AG10803 (cell line): Measurements from ENCODE around the gene PDIA5.
A peak's percentile ranks its signal among the peaks of the same experiment; 100 is the strongest.

Experiments used
- DNase-seq: peaks from one replicate; pipeline ENCODE4 v3.0.0; 2010; ENCODE audit warnings: low read depth
- H3K4me3 ChIP-seq: 2 replicates; pipeline ENCODE4 v1.5.1; 2011; ENCODE audit warnings: mild to moderate bottlenecking, low read length, control low read depth
- TF ChIP-seq, protein P1 (sequence below): conservative IDR thresholded peaks from 2 replicates; pipeline ENCODE4 v1.5.1; 2011; ENCODE audit warnings: mild to moderate bottlenecking, low read length, control low read depth, inconsistent platforms

Gene PDIA5

DNA sequence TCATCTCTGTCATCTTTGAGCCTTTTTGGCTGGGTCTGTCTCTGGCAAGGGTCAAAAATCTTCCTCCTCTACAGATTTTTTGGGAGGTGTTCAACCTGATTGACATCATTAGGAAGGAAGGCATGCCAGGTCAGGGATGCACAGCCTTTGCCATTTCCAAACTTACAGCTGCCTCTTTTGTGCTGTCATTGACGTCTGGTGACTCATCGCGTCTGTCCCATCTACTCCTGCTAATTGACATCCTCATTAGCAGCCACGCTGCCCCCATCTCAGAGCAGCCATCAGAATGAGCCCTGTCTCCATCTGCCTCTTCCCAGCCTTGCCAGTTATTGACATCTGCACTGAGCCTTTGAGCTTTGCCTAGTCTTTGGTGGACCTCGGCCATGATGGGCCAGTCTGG, 53.0 kb downstream of the PDIA5 start:
- DNase-seq: no peak
- TF ChIP-seq, protein P1, sequence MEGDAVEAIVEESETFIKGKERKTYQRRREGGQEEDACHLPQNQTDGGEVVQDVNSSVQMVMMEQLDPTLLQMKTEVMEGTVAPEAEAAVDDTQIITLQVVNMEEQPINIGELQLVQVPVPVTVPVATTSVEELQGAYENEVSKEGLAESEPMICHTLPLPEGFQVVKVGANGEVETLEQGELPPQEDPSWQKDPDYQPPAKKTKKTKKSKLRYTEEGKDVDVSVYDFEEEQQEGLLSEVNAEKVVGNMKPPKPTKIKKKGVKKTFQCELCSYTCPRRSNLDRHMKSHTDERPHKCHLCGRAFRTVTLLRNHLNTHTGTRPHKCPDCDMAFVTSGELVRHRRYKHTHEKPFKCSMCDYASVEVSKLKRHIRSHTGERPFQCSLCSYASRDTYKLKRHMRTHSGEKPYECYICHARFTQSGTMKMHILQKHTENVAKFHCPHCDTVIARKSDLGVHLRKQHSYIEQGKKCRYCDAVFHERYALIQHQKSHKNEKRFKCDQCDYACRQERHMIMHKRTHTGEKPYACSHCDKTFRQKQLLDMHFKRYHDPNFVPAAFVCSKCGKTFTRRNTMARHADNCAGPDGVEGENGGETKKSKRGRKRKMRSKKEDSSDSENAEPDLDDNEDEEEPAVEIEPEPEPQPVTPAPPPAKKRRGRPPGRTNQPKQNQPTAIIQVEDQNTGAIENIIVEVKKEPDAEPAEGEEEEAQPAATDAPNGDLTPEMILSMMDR: no peak

DNA sequence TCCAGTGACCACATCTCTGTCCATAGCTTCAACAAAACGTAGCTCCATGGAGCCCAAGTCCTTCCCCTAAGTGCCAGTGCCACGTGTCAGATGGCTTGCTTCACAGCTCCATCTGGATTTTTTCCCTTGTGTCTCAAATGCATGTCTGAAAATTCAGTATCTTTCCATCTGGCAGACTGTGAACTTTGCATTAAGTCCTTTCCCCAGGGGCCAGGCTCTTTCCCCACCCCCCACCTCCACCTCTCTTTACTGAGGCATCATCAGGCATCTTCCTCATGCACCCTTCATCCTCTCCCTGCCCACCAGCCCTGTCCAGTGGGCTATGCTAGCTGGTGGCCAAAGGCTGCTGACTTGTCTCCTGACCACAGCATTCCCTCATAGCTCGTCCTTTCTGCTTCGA, 53.7 kb downstream of the PDIA5 start:
- no peak overlapping the region for H3K4me3 ChIP-seq
- TF ChIP-seq, protein P1: no peak
- no peak for DNase-seq

More for the DNA sequence above, 53.0 kb downstream of the PDIA5 start:
- H3K4me3 ChIP-seq: no peak overlapping the region

DNA sequence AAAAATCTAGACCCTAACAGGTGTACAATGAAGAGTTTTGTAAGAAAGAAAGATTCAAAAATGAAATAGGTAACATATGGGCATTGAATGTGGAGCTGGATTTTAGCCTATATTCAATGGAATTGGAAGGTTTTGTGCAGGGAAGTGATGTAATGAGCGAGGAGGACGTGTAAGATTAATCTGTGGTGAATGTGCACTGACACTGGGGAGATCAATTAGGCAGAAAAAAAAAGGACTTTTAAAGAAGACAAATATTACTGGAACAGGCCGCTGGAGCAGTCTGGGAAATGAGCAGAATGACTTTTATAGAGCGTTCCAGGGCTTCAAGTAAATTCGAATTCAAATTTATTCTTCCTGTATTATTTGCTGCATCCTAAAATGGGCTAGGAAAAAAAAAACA, 55.2 kb downstream of the PDIA5 start:
- TF ChIP-seq, protein P1: no peak
- no peak for DNase-seq
- no peak overlapping the region for H3K4me3 ChIP-seq

DNA sequence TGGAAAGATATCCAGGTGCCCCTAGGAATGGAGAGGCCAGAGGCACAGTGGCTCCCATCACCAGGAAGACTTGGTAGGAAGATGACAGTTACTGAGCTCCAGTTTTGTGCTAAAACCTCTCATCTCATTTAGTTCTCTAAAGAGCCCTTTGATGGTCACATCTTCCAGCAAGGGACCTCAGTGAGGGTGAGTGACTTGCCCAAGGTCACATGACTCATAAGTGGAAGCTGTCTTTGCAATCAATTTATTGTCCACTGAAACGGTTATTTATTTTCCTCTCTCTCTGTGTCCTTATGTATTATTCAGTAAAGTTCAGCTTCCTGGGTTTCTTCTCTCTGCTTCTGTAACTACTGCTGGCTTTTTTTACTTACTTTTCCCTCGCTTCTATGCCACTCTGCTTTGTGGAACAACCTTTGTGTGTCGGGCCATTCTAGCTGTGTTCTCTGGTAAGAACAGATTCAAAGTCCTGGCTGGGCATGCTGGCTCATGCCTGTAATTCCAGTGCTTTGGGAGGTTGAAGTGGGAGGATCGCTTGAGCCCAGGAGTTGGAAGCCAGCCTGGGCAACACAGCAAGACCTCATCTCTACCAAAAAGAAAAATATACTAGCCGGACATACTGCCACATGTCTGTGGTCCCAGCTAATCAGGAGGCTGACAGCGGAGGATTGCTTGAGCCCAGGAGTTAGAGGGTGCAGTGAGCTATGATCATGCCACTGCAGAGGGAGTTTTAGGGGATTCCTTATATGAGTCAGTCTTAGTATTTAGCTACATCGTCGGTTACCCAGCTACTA, 55.9 kb downstream of the PDIA5 start:
- TF ChIP-seq, protein P1: no peak
- H3K4me3 ChIP-seq: no peak overlapping the region
- DNase-seq: peak; percentile 50

DNA sequence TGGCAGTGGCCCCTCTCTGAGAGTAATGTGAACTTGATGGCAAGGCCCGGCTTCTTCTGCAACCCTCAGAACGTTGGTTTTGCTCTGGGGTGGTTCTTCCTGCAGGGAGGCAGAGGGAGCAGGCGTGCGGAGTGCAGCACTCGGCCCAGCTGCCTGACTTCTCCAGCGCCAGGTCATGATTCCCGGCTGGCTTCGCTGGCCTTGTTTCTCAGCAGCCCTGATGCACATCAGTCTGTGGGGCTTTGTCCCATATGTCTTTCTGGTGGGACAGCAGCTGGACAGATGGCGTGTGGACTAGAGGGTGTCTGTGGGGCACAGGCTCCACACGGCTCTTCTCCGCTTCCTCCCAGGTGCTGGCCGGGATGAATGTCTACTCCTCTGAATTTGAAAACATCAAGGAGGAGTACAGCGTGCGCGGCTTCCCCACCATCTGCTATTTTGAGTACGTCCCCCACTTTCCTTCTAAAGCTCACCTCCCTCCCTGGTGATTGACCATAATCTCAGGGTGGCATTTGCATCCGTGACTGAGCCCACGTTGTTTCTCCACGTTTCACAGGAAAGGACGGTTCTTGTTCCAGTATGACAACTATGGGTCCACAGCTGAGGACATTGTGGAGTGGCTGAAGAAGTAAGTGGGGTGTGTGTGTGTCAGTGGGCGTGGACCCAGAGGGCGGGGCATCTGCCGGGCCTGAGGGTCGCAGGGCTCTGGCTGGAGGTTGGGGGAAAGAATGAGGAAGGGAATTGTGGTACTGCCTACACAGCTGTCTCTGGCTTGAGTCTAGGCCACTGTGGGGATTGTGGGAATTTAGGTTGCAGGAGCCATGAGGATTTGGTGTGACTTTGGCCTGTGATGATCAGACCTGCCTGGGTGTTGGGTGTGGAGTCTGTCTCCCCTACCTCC, 57.1 kb downstream of the PDIA5 start:
- no peak overlapping the region for H3K4me3 ChIP-seq
- no peak for DNase-seq
- TF ChIP-seq, protein P1: no peak

DNA sequence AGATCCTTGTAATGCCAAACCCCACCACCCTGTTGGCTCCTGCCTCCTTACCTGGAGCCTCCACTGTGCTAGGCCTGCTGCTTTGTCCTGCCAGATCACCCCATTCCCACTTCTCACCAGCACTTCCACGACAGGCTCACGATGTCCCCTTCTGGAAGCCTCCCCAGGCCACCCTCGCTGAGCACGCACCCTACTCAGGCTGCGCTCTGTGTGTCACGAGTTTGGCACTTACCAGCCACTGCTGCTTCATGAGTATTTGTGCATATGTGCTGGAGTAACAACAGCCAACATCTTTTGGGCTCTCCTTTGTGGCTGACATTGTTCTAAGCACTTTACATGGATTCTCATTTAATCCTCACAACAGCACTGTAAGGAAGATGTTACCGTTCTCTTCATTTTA, 58.1 kb downstream of the PDIA5 start:
- TF ChIP-seq, protein P1: no peak
- no peak overlapping the region for H3K4me3 ChIP-seq

DNA sequence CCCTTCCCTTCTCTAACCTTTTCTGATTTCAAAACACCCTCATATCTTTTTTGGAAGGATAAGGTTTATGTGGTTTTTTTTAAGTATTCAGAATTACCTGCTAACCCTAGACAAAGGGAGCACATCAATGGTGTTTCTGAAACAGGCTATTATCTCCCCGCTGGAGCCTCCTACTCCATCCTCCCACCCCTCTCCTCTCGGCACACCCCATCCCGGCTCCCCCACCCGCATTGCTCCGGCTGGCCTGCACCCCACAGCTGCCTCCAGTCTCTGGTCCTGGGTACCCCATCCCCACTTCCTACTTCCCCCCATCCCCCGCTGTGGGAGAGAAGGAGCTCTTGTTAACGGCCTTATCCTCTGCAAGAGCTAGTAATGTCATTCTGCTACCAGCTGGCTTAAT, 59.2 kb downstream of the PDIA5 start:
- H3K4me3 ChIP-seq: no peak overlapping the region
- DNase-seq: no peak
- TF ChIP-seq, protein P1: no peak

More for the DNA sequence above, 58.1 kb downstream of the PDIA5 start:
- DNase-seq: no peak
